ENCODE measurements around the gene ATXN7L2. TPM values are rescaled to one million over a fixed set of nuclear protein-coding genes. Genes with fewer than 3 reads are reported as not detected.

ATXN7L2 gene
- total RNA-seq, 2 donors from 2014 or later = 3.1 to 7.7 TPM

- Histone ChIP-seq H3K4me3 (no peak overlapping the region), H3K9me3 (no peaks in the 10 kb centered on the region), H3K27ac (no peak overlapping the region), H3K36me3 (peaks cover 21% of the 10 kb centered on the region), H3K27me3 (replicated peaks; ENCODE audit: insufficient read depth) (no peaks in the 10 kb centered on the region), H3K4me1 (ENCODE audit: control insufficient read depth in 1 of 2, low read depth in 2 of 2) (peaks cover 17 to 55% of the 10 kb centered on the region in 2 donors)
- no peak for DNase-seq (ENCODE audit: low spot score)
- no peak for ATAC-seq (ENCODE audit: insufficient number of reproducible peaks, low FRiP score, low read depth)
- no peak for TF ChIP-seq CTCF (IDR thresholded peaks at IDR 0.05)
Measured at GRCh38 chr1:109495738-109496137, 12.0 kb downstream of the ATXN7L2 start.

GRCh38 chr1:109497449-109498160 lies 13.9 kb downstream of the ATXN7L2 start:
- no peak for DNase-seq (ENCODE audit: low spot score)
- Histone ChIP-seq H3K36me3 (peaks cover 21% of the 10 kb centered on the region), H3K27ac (no peak overlapping the region), H3K4me1 (ENCODE audit: control insufficient read depth in 1 of 2, low read depth in 2 of 2) (peaks cover 21 to 70% of the 10 kb centered on the region in 2 donors), H3K27me3 (replicated peaks; ENCODE audit: insufficient read depth) (no peaks in the 10 kb centered on the region), H3K9me3 (no peaks in the 10 kb centered on the region), H3K4me3 (no peak overlapping the region)
- no peak for TF ChIP-seq CTCF (IDR thresholded peaks at IDR 0.05)
- ATAC-seq (ENCODE audit: insufficient number of reproducible peaks, low FRiP score, low read depth) = no peak

GRCh38 chr1:109498161-109498801 lies 14.6 kb downstream of the ATXN7L2 start:
- Histone ChIP-seq H3K4me3 (no peak overlapping the region), H3K36me3 (peaks cover 21% of the 10 kb centered on the region), H3K27me3 (replicated peaks; ENCODE audit: insufficient read depth) (no peaks in the 10 kb centered on the region), H3K4me1 (ENCODE audit: control insufficient read depth in 1 of 2, low read depth in 2 of 2) (peaks cover 21 to 67% of the 10 kb centered on the region in 2 donors), H3K27ac (peak overlapping the region in 1 of 2 donors; percentile 25), H3K9me3 (no peaks in the 10 kb centered on the region)
- no peak for DNase-seq (ENCODE audit: low spot score)
- ATAC-seq (ENCODE audit: insufficient number of reproducible peaks, low FRiP score, low read depth) = no peak
- peak; percentile 52 for TF ChIP-seq CTCF (IDR thresholded peaks at IDR 0.05)

- no peak overlapping the region for H3K4me3 ChIP-seq
- H3K36me3 ChIP-seq = peaks cover 21% of the 10 kb centered on the region
- H3K27me3 ChIP-seq (replicated peaks; ENCODE audit: insufficient read depth) = no peaks in the 10 kb centered on the region
- H3K27ac ChIP-seq = peak overlapping the region; percentile 4 to 34
- TF ChIP-seq CTCF (IDR thresholded peaks at IDR 0.05) = no peak
- DNase-seq (ENCODE audit: low spot score) (no peak), ATAC-seq (ENCODE audit: insufficient number of reproducible peaks, low FRiP score, low read depth) (no peak)
- H3K4me1 ChIP-seq (ENCODE audit: control insufficient read depth in 1 of 2, low read depth in 2 of 2) = peaks cover 17 to 62% of the 10 kb centered on the region in 2 donors
- H3K9me3 ChIP-seq = no peaks in the 10 kb centered on the region
Measured at GRCh38 chr1:109499081-109499480, 15.4 kb downstream of the ATXN7L2 start.

GRCh38 chr1:109499661-109500536 lies 16.2 kb downstream of the ATXN7L2 start:
- no peak for ATAC-seq (ENCODE audit: insufficient number of reproducible peaks, low FRiP score, low read depth)
- DNase-seq (ENCODE audit: low spot score) = no peak
- peak overlapping the region; percentile 65 to 72 for H3K27ac ChIP-seq

More at GRCh38 chr1:109499661-109500536, 16.2 kb downstream of the ATXN7L2 start:
- no peaks in the 10 kb centered on the region for H3K9me3 ChIP-seq
- TF ChIP-seq CTCF (IDR thresholded peaks at IDR 0.05) = peak; percentile 17
- peaks cover 16 to 58% of the 10 kb centered on the region in 2 donors for H3K4me1 ChIP-seq (ENCODE audit: control insufficient read depth in 1 of 2, low read depth in 2 of 2)
- H3K36me3 ChIP-seq = peaks cover 21% of the 10 kb centered on the region
- no peaks in the 10 kb centered on the region for H3K27me3 ChIP-seq (replicated peaks; ENCODE audit: insufficient read depth)
- H3K4me3 ChIP-seq = no peak overlapping the region

All from thoracic aorta (tissue), 2 donors.